NCI-H128 (cell line): ENCODE measurements around the gene TOM1L2.
"Not testable (repeated sequence)": the region's sequence is repeated elsewhere in the genome, so short reads cannot be mapped to it uniquely, and the experiment has no call there.

Experiments
- DNase-seq: peaks from one replicate; lab custom pipeline; 2025; ENCODE audit not compliant: unreplicated experiment; lab: John Stamatoyannopoulos, UW

TOM1L2 gene

DNA sequence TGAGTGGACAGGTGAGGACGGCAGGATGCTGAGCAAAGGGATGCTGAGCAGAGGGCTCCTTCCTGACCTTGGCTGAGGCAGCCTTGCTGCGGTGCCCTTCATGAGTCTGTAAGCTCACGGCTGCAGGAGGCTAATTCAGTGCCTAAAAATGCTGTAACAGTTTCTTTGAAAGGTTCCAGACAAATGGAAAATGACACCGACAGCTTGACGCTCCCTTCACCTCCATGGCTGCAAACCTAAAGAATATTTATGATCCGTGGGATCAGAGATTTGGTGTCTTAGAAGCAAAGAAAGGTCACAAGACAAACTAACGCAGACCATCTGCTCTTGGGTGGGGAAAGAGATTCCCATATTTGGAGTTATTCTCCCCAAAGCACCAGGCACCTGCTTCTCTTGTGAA, 28.0 kb downstream of the TOM1L2 start:
- no peak for DNase-seq

DNA sequence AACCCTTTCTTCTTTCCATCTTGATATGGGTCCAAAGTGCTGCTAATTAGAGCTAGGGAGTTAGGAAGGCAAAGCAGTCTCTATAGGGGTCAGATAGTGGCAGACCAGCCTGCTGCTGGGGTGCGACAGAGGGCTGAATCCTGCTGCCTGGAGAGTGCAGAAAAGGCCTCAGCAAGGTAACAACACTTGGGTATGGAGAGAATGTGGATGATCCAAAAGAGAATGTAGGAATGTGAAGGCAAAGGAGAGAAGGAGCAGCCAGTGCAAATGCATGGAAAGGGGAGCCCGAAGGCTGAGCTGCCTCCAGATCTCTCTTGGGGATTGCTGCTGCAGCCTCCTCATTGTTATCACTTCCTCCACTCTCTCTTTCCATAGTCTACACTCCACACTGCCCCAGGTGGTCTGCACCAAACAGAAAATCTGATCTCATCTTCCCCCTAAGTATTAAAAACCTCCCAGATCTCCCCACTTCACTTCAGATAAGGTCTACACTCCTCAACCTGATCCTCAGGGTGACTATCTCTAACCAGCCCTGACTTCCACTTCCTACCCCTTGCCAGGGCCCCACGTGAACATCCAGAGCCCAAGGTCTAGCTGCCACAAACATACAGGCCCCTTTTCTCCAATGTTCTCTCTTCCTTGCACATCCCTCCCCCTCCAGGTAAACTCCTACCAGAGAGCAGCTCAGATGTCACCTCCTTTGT, 28.8 kb downstream of the TOM1L2 start:
- DNase-seq: no peak

DNA sequence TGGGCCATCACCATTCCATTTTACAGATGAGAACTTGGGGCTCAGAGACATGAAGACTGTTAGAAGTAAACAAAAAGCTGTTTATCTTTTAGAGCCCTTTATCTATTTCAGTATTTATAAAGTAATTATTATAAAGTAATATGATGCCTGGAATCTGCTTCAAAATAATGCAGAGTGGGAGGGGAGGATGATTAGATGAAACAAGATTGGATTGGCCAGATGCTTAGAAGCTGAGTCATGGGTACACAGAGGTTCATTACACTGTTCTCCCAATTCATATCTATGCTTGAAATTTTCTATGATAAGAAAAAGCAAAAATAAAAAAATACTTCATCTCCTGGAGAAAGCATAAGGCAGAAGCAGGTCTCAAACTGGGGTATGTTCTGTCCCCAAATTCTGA, 29.4 kb downstream of the TOM1L2 start:
- DNase-seq: no peak

DNA sequence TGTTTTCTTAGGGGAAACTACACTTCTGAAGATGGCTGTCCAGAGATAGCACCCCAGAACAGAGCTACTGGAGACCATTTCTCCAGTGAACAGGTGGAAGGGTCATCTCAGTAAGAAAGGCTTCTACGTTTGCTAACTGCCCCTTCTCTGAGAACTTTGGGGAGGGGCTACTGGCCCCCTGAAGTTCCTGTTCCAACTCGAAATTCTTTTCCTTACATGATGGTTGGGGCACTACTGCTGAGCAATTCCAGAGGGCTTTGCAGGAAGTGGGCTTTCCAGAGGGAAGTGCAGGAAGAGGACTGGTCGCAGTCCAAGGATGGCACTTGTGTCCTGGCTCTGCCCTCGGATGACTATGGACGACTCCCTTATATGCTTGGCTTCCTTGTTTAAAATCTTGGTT, 31.2 kb downstream of the TOM1L2 start:
- DNase-seq: no peak

DNA sequence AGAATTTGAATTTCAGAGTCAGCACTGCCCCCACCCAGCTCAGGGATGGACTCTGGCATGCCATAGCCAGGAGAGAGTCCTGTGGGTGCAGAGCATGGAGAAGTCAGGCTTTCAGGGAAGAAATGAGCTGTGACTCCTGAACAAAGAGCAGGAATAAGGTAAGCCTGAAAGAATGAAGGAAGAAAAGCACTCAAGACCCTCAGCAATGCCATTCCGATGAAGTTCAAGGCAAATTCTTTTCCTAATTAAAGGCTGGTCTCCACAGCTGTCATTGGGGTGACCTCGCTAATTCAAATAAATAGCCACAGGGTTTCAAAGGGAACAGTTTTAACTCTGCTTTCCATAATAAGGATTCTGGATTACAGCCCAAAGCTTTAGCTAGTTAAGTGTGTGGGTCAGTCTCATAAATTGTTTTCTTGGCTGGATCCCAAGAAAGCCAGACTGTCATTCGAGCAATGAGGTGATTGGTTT, 31.7 kb downstream of the TOM1L2 start:
- DNase-seq: no peak

DNA sequence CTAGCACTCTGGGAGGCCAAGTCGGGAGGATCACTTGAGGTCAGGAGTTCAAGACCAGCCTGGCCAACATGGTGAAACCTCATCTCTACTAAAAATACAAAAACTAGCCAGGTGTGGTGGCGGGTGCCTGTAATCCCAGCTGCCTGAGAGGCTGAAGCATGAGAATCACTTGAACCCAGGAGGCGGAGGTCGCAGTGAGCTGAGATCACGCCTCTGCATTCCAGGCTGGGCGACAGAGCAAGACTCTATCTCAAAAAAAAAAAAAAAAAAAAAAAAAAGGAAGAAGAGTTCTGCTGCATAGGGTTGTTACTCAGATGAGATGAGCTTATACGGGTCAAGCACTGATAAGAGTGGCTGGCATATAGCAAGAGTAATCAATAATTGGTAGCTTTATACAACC, 32.3 kb downstream of the TOM1L2 start:
- not testable (repeated sequence) for DNase-seq

DNA sequence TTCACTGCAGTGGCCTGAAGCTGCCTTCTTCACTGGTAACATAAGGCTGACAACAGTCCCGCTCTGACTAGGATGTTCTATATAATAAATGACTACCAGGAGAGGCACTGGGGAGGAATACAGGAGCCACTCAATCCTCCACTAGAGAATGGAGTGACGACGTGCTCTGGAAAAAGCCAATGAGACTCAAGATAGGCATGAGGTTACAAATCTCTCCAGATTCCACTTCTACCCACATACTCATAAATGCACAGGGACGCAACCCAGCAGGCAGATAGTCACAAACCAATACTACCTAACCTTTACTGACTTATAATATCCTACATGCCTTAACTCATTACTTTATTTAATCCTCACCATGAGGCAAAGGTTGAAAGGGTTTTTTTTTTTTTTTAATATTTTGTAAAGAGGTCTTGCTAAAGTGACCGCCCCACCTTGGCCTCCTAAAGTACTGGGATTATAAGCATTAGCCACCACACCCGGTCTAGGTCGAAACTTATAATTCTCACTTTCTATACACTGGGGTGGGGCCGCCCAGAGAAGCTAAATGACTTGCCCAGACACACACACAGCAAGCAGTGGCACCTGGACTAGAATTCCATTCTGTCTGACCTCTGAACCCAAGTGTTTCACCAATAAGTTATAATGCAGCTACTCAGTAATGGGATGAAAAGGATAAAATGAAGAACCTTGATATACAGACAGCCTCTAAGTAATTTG, 33.7 kb downstream of the TOM1L2 start:
- no peak for DNase-seq

DNA sequence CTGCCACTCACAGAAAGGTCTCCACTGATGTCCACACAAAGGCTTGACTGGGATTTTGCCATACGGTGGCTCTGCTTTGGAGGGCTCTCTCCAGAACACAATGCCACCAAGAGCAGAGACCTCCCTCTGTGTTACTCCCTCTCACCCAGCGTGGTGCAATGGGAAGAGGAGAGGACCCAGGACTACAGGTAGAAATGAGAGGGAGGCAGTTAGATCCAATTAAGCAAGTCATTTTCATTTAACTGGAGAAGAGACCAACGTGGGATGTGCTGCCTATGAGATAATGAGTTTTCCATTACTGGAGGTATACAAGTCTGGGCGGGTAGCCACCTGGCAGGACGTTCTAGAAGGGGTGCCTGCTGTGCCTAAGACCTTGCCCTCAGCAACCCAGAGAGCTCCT, 34.2 kb downstream of the TOM1L2 start:
- no peak for DNase-seq

DNA sequence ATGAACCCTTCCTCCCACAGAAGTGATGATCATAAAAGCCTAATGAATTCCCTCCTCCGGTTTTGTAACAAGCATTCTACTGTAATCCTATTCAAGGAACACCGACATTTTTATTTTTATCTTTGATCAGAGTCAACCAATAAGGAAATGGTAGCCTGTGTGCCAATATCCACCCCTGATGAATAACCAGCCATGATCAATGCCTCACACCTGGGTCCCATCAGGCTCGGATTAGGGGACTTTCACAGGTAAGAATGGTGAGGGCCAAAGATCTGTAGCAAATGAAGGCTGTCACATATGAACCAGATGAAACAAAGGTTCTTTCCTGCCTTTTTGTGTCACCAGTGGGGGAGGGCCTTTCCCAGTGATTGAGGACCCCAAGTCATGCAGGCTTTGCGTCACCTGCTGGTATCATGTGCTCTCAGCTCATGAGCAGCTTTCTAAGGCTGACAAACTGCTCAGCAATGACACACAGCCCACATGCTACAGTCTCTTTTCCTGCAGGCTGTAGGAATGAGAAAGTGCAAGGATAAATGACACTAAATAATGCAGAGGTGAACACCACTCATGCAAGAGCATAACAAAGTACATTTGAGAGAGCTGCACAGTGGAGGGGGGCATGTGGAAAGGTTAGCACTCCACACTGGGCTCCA, 34.9 kb downstream of the TOM1L2 start:
- no peak for DNase-seq

DNA sequence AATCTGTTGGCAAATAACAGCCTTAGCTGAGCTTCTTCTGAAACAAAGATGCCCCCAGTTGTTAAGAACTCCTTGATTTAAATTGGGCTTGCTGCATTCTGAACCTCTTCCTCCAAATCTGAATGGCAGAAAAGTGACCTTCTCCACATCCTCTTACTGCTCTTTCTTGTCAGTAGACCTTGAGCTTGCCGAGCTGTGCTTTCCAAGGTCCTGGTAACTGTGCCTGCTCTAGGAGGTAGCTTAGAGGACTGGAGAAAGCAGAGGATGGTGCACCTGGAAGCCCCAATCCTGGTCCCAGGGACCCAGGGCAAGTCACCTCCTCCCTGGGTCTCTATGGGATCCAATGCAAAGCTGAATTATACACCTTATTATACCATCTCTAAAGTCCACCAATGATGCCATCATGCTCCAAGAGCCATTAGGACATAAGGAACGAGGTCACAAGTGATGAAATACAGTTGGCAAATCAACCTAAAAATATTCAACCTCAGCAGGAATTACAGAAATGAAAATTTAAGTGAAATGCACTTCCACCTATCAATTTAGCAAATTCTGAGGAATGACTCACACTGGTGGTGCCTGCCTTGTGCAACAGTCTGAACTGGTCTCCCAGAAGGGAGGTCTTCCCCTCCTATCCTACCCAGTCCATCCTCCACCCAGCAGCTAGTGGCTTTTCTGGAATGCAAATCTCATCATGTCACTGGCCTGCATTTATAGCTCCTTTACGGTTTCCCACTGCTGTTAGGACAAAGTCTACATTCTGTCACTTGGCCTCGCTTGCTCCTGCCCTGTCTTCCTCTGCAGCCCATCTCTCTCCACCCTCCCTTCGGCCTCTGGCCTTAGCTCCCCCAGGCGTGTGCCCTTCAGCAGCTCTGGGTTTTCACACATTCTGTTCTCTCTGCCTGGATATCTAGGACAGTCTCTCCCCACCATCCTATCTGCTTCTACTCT, 36.6 kb downstream of the TOM1L2 start:
- DNase-seq: no peak

DNA sequence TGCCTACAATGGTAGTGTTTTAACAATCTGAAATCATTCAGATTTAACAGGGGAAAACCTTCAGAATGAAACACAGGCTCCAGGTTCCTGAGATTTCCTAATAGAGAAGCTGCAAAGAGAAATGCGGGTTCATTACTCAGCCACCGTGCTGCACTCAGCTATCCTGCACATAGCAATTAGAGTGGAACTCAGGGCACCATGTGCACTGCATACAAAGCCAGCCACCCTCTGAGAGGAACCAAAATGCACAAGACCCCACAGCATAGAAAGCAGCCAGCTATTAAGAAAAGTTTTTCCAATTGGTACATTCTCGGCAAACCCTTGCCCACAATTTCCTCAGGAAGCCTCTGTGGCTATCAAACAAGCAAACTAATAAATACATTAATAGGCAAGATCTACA, 37.4 kb downstream of the TOM1L2 start:
- DNase-seq: no peak

DNA sequence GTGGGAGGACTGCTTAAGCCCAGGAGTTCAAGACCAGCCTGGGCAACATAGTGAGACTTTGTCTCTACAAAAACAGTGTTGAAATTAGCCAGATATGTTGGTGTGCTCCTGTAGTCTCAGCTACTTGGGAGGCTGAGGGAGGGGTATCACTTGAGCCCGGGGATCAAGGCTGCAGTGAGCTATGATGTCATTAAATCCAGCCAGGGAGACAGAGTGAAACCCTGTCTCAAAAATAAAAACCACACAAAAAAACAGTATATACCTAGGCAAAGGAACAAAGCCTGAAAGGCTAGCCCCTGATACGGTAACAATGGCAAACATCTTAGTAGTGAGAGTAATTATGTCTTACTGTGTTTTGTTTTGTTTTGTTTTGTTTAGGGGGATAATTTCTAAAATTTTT, 38.0 kb downstream of the TOM1L2 start:
- no peak for DNase-seq

DNA sequence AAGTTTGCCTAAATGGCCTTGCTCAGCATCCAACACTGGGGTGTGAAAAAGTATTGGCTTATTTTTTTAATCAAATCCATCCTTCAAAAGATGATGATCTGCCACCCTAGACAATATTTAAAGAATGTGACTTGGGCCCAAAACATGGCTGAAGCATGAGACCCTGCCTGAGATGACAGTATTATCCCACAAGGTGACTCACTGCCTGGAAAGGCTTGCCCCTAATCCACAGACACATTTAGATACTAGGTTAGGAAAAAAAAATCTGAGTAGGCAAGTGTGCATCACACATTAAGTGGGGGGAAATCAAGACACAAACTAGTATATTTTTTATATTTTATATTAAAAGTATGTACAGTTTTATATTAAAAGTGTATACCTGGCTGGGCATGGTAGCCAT, 38.4 kb downstream of the TOM1L2 start:
- DNase-seq: no peak

DNA sequence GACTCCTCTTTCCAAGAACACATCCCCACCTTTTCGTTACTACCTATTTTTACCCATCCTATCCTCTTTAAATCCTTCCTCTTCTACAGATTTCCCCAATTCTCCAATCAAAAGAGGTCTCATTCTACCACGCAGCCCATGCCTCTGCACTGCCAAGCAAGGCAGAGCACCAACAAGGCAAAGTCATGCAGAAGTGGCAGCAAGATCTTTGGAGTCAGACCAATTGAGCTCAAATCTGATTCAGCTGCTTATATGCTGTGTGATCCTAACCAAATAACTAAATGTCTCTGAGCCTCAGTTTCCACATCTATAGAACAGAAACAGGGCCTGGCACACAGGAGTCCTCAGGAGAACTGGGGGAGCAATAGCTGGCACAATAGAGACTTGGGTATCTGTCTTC, 41.0 kb downstream of the TOM1L2 start:
- no peak for DNase-seq

DNA sequence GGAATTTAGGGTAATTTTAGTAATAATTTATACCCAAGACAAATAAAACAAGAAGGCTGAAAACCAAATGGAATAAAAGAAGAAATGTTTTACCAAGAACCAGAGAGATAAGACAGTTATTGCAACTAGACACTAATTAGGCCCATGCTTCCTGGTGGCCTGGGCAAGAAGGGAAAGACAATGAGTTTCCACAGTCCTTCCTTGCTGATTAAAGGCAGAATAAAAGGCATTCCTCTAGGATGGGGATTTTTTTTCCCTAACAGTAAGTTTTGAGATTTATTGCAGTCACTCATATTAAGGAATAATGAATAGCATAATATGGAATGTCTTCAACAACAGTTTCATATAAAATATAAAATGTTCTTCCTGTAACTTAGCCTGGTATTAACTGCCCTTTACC, 41.5 kb downstream of the TOM1L2 start:
- DNase-seq: no peak

DNA sequence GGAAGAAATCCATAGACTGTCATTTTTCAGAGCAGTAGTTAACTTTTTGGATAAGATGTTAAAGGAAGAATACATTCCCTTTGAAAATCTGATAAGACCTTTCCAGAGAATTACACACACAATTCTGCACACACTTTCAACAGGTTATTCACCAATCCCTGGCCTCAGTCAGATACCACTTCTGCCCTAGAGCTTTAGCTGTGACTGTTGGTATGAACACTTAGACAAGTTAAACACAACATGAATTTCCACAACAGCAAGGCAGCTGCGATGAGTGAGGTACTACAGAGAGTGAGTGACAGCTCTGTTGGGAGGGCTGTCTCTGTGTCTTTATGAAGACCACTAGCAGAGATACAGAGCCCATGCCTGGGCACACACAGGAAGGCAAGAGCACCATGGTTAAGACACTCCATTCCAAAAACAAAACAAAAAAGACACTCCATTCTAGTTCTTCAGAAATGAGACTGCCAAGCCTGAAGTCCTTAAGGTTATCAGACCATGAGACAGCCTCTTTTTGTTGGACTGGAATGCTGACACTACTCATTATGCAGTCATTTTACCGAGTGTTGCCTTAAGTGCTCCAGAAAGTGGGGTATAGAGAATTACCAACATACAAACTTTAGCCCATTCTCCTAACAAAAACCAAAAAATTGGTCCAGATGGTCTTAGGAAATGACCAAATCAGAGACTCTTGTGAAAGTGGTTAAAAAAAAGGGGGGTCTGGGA, 42.4 kb downstream of the TOM1L2 start:
- no peak for DNase-seq

DNA sequence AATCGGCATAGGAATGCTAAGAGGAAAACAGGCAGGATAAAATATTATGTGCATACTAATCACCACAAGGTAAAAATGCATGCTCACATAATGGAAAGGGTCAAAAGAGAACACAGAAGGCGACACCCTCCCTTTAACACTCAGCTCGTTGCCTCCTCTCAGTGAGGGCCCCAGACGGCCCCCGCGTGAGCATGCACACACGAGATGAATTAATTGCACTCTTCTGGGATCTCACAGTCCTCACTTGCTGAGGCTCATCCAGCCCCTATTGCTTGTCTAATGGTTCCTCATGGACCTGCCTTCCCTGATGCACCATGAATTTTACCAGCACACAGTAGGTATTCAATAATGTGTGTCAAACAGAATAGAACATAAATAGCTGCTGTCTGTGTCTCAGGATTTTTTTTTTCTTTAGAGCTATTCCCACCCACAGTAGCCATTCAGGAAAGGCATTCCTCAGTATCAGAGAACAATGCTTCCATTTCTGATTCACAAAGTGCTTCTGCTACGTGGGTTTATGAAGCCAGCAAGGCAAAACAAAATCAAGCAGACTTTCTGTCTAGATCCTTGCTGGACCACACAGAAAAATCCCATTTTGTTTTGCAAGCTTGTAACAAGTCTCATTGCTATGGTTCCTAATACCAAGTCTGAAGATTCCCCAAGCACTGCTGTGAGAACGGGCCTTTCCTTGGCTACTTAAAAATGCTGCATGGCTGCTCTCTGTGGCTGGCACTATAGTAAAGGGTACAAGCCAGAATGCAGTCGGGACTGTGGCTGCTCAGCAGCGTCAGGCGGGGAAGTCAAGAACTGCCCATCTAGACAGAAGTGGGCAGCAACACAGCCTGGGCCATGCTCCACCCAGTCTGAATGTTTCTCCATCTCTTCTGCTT, 43.6 kb downstream of the TOM1L2 start:
- DNase-seq: no peak

DNA sequence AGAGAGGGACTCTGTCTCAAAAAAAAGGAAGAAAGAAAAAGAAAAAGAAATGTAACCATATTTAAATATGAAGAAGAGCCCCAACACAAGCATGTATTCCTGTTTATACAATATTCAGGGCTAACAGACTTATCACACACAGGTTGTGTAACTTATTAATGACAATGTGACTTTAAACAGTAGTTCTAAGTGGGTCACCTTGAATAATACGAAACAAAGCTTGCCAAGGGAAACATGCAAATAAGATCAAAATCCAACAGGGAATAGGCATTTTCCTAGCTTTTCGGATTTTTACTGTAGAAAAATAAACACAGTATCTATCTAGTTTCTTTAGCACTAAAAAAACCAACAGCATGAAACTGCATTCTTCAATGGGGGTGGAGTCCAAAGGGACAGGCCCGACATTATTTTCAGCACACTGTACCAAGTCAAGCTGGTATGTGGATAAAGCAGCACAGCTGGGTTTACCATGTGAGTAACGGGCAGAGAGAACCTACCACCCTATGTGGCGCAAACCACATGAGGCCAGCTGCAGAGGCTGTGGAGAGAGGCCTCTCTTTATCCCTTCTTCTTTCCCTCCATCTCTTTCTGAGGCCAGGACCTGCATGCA, 45.3 kb downstream of the TOM1L2 start:
- no peak for DNase-seq

DNA sequence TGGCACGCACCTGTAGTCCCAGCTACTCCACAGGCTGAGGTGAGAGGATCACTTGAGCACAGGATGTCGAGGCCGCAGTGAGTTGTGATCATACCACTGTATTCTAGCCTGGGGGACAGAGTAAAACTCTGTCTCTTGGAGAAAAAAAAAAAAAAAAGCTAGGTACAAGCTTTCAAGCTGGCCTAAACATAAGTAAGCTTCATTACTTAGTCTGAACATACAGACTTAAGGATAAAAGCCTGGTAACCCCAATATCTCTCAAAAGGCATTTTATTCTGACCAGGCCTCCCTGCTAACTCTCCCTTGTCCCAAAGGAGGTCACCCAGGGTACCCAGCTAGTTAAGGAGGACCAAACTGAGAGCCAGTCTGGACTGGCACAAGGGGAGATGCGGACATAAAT, 46.2 kb downstream of the TOM1L2 start:
- no peak for DNase-seq
